Epithelial cell of proximal tubule (primary cell): ENCODE data around the gene GSTM3. TPM values are rescaled to one million over a fixed set of nuclear protein-coding genes. Genes with fewer than 3 reads are reported as not detected.
A peak's percentile ranks its signal among the peaks of the same experiment; 100 is the strongest.

ENCODE experiments used
- DNase-seq: peaks from one replicate; pipeline ENCODE4 v3.0.0-alpha.2; 2011; ENCODE audit warnings: low read depth
- H3K4me3 ChIP-seq: 2 replicates; pipeline ENCODE4 v1.5.1; 2011; ENCODE audit warnings: low read depth, mild to moderate bottlenecking, low read length
- total RNA-seq: library from RNA; depleted of rRNA; stranded (reverse); fragments of >200 nt; gene quantifications from 2 replicates; pipeline ENCODE4 v1.2.3, GENCODE V29; 2015
- TF ChIP-seq, protein P1 (sequence below): conservative IDR thresholded peaks from 2 replicates; pipeline ENCODE4 v1.5.1; 2012; ENCODE audit warnings: low read depth, mild to moderate bottlenecking, low read length

The GSTM3 gene
- total RNA-seq, 1 donor from 2014 or later: 81.9 TPM

GRCh38 chr1:109786531-109787021 is 45.7 kb upstream of the GSTM3 start:
- no peak for DNase-seq
- TF ChIP-seq, protein P1, sequence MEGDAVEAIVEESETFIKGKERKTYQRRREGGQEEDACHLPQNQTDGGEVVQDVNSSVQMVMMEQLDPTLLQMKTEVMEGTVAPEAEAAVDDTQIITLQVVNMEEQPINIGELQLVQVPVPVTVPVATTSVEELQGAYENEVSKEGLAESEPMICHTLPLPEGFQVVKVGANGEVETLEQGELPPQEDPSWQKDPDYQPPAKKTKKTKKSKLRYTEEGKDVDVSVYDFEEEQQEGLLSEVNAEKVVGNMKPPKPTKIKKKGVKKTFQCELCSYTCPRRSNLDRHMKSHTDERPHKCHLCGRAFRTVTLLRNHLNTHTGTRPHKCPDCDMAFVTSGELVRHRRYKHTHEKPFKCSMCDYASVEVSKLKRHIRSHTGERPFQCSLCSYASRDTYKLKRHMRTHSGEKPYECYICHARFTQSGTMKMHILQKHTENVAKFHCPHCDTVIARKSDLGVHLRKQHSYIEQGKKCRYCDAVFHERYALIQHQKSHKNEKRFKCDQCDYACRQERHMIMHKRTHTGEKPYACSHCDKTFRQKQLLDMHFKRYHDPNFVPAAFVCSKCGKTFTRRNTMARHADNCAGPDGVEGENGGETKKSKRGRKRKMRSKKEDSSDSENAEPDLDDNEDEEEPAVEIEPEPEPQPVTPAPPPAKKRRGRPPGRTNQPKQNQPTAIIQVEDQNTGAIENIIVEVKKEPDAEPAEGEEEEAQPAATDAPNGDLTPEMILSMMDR: no peak

GRCh38 chr1:109786112-109786480 is 45.3 kb upstream of the GSTM3 start:
- H3K4me3 ChIP-seq: no peak overlapping the region
- DNase-seq: no peak
- TF ChIP-seq, protein P1: no peak

More at GRCh38 chr1:109786531-109787021, 45.7 kb upstream of the GSTM3 start:
- no peak overlapping the region for H3K4me3 ChIP-seq

GRCh38 chr1:109785446-109786111 is 44.7 kb upstream of the GSTM3 start:
- TF ChIP-seq, protein P1: no peak
- no peak overlapping the region for H3K4me3 ChIP-seq
- no peak for DNase-seq

GRCh38 chr1:109784551-109785252 is 43.9 kb upstream of the GSTM3 start:
- DNase-seq: no peak
- no peak overlapping the region for H3K4me3 ChIP-seq

GRCh38 chr1:109783436-109783835 is 42.6 kb upstream of the GSTM3 start:
- peak; percentile 80 for DNase-seq
- TF ChIP-seq, protein P1: no peak
- no peak overlapping the region for H3K4me3 ChIP-seq

More at GRCh38 chr1:109784551-109785252, 43.9 kb upstream of the GSTM3 start:
- TF ChIP-seq, protein P1: no peak

- DNase-seq: no peak
- TF ChIP-seq, protein P1: no peak
These were observed 42.1 kb upstream of the GSTM3 start for GRCh38 chr1:109782927-109783326.

More at GRCh38 chr1:109782927-109783326, 42.1 kb upstream of the GSTM3 start:
- H3K4me3 ChIP-seq: no peak overlapping the region
